HEK293 (cell line): ENCODE data around the gene GPBP1.
"Not testable (repeated sequence)": the region's sequence is repeated elsewhere in the genome, so short reads cannot be mapped to it uniquely, and the experiment has no call there.

ENCODE experiments used
- CTCF ChIA-PET: fragments of 350-600 bp; formaldehyde crosslinking; extraction: SDS; loops from one replicate; lab custom pipeline; 2021; ENCODE audit warnings: antibody characterized with exemption; lab: Yijun Ruan, JAX
- POLR2A ChIA-PET: fragments of 300-600 bp; formaldehyde crosslinking; extraction: SDS; loops from one replicate; lab custom pipeline; 2020; ENCODE audit warnings: antibody characterized with exemption, inconsistent platforms; lab: Yijun Ruan, JAX
- H3K27ac ChIP-seq: fragments of 200-500 bp; sonication (Bioruptor generic); 2 replicates; pipeline ENCODE4 v1.5.1; 2014; ENCODE audit warnings: low read depth, low read length, control low read depth, inconsistent platforms; ENCODE audit errors: extremely low read depth
- H3K36me3 ChIP-seq, 2 experiments: fragments of 200-500 bp in 1 of 2; sonication (Bioruptor generic) in 1 of 2; 1 replicate in 1 of 2; 2 replicates in 1 of 2; pipeline ENCODE4 v1.5.1; 2014 to 2017; ENCODE audit warnings: inconsistent platforms in 2 of 2, low read length in 2 of 2; ENCODE audit not compliant: control insufficient read depth in 2 of 2, insufficient read depth in 1 of 2
- H3K4me1 ChIP-seq: fragments of 200-500 bp; sonication (Bioruptor generic); 2 replicates; pipeline ENCODE4 v1.5.1; 2014; ENCODE audit warnings: mild to moderate bottlenecking, low read length, inconsistent platforms; ENCODE audit not compliant: control insufficient read depth, insufficient read depth
- H3K4me3 ChIP-seq: 2 replicates; pipeline ENCODE4 v1.5.1; 2011; ENCODE audit warnings: low read depth, mild to moderate bottlenecking, control low read depth, low read length, moderate library complexity
- H3K9me3 ChIP-seq: fragments of 200-500 bp; sonication (Bioruptor generic); 2 replicates; pipeline ENCODE4 v1.5.1; 2014; ENCODE audit warnings: low read depth, low read length, inconsistent platforms; ENCODE audit not compliant: control insufficient read depth, insufficient read depth
- ELK4 ChIP-seq: IDR thresholded peaks from 2 replicates; pipeline ENCODE4 v1.6.1; 2011; ENCODE audit warnings: mild to moderate bottlenecking, low read depth, low read length, borderline replicate concordance
- GLIS2 ChIP-seq: fragments of 450-650 bp; formaldehyde crosslinking; IDR thresholded peaks from 2 replicates; pipeline ENCODE4 v1.5.1; 2016; ENCODE audit warnings: missing biosample characterization, missing genetic modification characterization
- KLF9 ChIP-seq: fragments of 450-650 bp; formaldehyde crosslinking; IDR thresholded peaks from 2 replicates; pipeline ENCODE4 v1.5.1; 2016; ENCODE audit warnings: missing biosample characterization, missing genetic modification characterization, low read depth
- SCRT1 ChIP-seq: fragments of 450-650 bp; formaldehyde crosslinking; IDR thresholded peaks from 2 replicates; pipeline ENCODE4 v1.5.1; 2016; ENCODE audit warnings: missing biosample characterization, missing genetic modification characterization, borderline replicate concordance
- SP3 ChIP-seq: fragments of 450-650 bp; formaldehyde crosslinking; IDR thresholded peaks from 2 replicates; pipeline ENCODE4 v1.5.1; 2016; ENCODE audit warnings: missing biosample characterization, missing genetic modification characterization
- TCF7L2 ChIP-seq: IDR thresholded peaks from 2 replicates; pipeline ENCODE4 v1.6.1; 2011; ENCODE audit warnings: low read depth, mild to moderate bottlenecking, inconsistent platforms, low read length, moderate library complexity, borderline replicate concordance
- YY2 ChIP-seq: fragments of 450-650 bp; formaldehyde crosslinking; IDR thresholded peaks from 2 replicates; pipeline ENCODE4 v1.5.1; 2016; ENCODE audit warnings: missing biosample characterization, missing genetic modification characterization
- ZBTB17 ChIP-seq: fragments of 450-650 bp; formaldehyde crosslinking; IDR thresholded peaks from 2 replicates; pipeline ENCODE4 v1.5.1; 2016; ENCODE audit warnings: missing biosample characterization, missing genetic modification characterization
- ZBTB7A ChIP-seq: fragments of 450-650 bp; formaldehyde crosslinking; IDR thresholded peaks from 2 replicates; pipeline ENCODE4 v1.5.1; 2016; ENCODE audit warnings: low read depth, missing biosample characterization, missing genetic modification characterization
- ZEB2 ChIP-seq: fragments of 450-650 bp; formaldehyde crosslinking; IDR thresholded peaks from 2 replicates; pipeline ENCODE4 v1.5.1; 2016; ENCODE audit warnings: missing biosample characterization, missing genetic modification characterization
- ZFP3 ChIP-seq: fragments of 450-650 bp; formaldehyde crosslinking; IDR thresholded peaks from 2 replicates; pipeline ENCODE4 v1.5.1; 2016; ENCODE audit warnings: low read depth, missing biosample characterization, missing genetic modification characterization
- ZFP69B ChIP-seq: fragments of 450-650 bp; formaldehyde crosslinking; IDR thresholded peaks from 2 replicates; pipeline ENCODE4 v1.5.1; 2016; ENCODE audit warnings: missing biosample characterization, missing genetic modification characterization
- ZNF138 ChIP-seq: fragments of 450-650 bp; formaldehyde crosslinking; IDR thresholded peaks from 2 replicates; pipeline ENCODE4 v1.5.1; 2016; ENCODE audit warnings: missing biosample characterization, missing genetic modification characterization, borderline replicate concordance
- ZNF146 ChIP-seq: fragments of 450-650 bp; formaldehyde crosslinking; IDR thresholded peaks from 2 replicates; pipeline ENCODE4 v1.5.1; 2016; ENCODE audit warnings: missing biosample characterization, missing genetic modification characterization
- ZNF211 ChIP-seq: fragments of 450-650 bp; formaldehyde crosslinking; IDR thresholded peaks from 2 replicates; pipeline ENCODE4 v1.5.1; 2016; ENCODE audit warnings: low read depth, missing biosample characterization, missing genetic modification characterization
- ZNF280D ChIP-seq: fragments of 450-650 bp; formaldehyde crosslinking; IDR thresholded peaks from 2 replicates; pipeline ENCODE4 v1.5.1; 2016; ENCODE audit warnings: missing biosample characterization, missing genetic modification characterization
- ZNF292 ChIP-seq: fragments of 450-650 bp; formaldehyde crosslinking; IDR thresholded peaks from 2 replicates; pipeline ENCODE4 v1.5.1; 2016; ENCODE audit warnings: low read depth, missing biosample characterization, missing genetic modification characterization, borderline replicate concordance
- ZNF341 ChIP-seq: fragments of 450-650 bp; formaldehyde crosslinking; IDR thresholded peaks from 2 replicates; pipeline ENCODE4; 2016; ENCODE audit warnings: low read depth, missing biosample characterization, missing genetic modification characterization
- ZNF350 ChIP-seq: fragments of 450-650 bp; formaldehyde crosslinking; IDR thresholded peaks from 2 replicates; pipeline ENCODE4 v1.5.0; 2017; ENCODE audit warnings: missing biosample characterization, mild to moderate bottlenecking, missing genetic modification characterization
- ZNF473 ChIP-seq: fragments of 450-650 bp; formaldehyde crosslinking; IDR thresholded peaks from 2 replicates; pipeline ENCODE4 v1.5.1; 2017; ENCODE audit warnings: missing biosample characterization, missing genetic modification characterization
- ZNF521 ChIP-seq: fragments of 450-650 bp; formaldehyde crosslinking; IDR thresholded peaks from 2 replicates; pipeline ENCODE4 v1.5.1; 2017; ENCODE audit warnings: missing biosample characterization, mild to moderate bottlenecking, missing genetic modification characterization
- ZNF529 ChIP-seq: fragments of 450-650 bp; formaldehyde crosslinking; IDR thresholded peaks from 2 replicates; pipeline ENCODE4 v1.5.1; 2017; ENCODE audit warnings: missing genetic modification characterization, missing biosample characterization; ENCODE audit not compliant: insufficient replicate concordance
- ZNF580 ChIP-seq: fragments of 450-650 bp; formaldehyde crosslinking; IDR thresholded peaks from 2 replicates; pipeline ENCODE4 v1.5.1; 2016; ENCODE audit warnings: missing biosample characterization, missing genetic modification characterization
- ZNF621 ChIP-seq: fragments of 450-650 bp; formaldehyde crosslinking; IDR thresholded peaks from 2 replicates; pipeline ENCODE4 v1.5.1; 2017; ENCODE audit warnings: missing biosample characterization, missing genetic modification characterization
- ZNF639 ChIP-seq: fragments of 450-650 bp; formaldehyde crosslinking; IDR thresholded peaks from 2 replicates; pipeline ENCODE4 v1.5.1; 2016; ENCODE audit warnings: missing biosample characterization, missing genetic modification characterization
- ZSCAN16 ChIP-seq: fragments of 450-650 bp; formaldehyde crosslinking; IDR thresholded peaks from 2 replicates; pipeline ENCODE4 v1.5.1; 2016; ENCODE audit warnings: missing biosample characterization, missing genetic modification characterization

Gene GPBP1

GRCh38 chr5:57164124-57164523 lies 9.7 kb upstream of the GPBP1 start:
- TF ChIP-seq ELK4 (no peak), ZNF521 (tag by site-specific recombination) (no peak), TCF7L2 (no peak), GLIS2 (tag by site-specific recombination) (no peak), ZNF529 (no peak), ZNF350 (tag by site-specific recombination) (no peak), ZNF473 (tag by site-specific recombination) (no peak), ZNF639 (no peak), ZNF292 (no peak), ZSCAN16 (tag by site-specific recombination) (no peak), KLF9 (tag by site-specific recombination) (no peak), ZNF621 (tag by site-specific recombination) (no peak), ZEB2 (tag by site-specific recombination) (no peak)
- Histone ChIP-seq H3K9me3 (no peaks in the 10 kb centered on the region), H3K36me3 (no peaks in the 10 kb centered on the region; a peak in 1 of 3 replicates), H3K27ac (no peak overlapping the region), H3K4me1 (no peaks in the 10 kb centered on the region), H3K4me3 (no peak overlapping the region)
- ChIA-PET POLR2A (no interaction called here), CTCF (no interaction called here)

- H3K4me1 ChIP-seq, H3K9me3 ChIP-seq, POLR2A ChIA-PET, H3K36me3 ChIP-seq, CTCF ChIA-PET, H3K27ac ChIP-seq, H3K4me3 ChIP-seq: not testable (repeated sequence)
- peak; percentile 70; the same call in 1 of the 2 replicates for TF ChIP-seq ZNF580 (tag by site-specific recombination)
- peak; percentile 98 for TF ChIP-seq ZNF146 (tag by site-specific recombination)
- TF ChIP-seq ZNF280D (tag by site-specific recombination) = 0 out of 2 replicates have a peak, but pooled peaks have one; percentile 57
- TF ChIP-seq SCRT1 (tag by site-specific recombination) = 0 out of 2 replicates have a peak, but pooled peaks have one; percentile 4
Measured at GRCh38 chr5:57165171-57165570, 8.7 kb upstream of the GPBP1 start.

GRCh38 chr5:57166276-57166675 lies 7.6 kb upstream of the GPBP1 start:
- ChIA-PET POLR2A (no interaction called here), CTCF (no interaction called here)
- H3K4me1 ChIP-seq = no peaks in the 10 kb centered on the region

More at GRCh38 chr5:57166276-57166675, 7.6 kb upstream of the GPBP1 start:
- no peak overlapping the region for H3K4me3 ChIP-seq
- no peak for TF ChIP-seq ZFP3 (tag by site-specific recombination)
- no peak for TF ChIP-seq ZNF138
- no peak for TF ChIP-seq ZBTB17
- no peak for TF ChIP-seq TCF7L2
- TF ChIP-seq ZNF211 (tag by site-specific recombination) = no peak
- TF ChIP-seq ZFP69B (tag by site-specific recombination) = no peak
- no peak for TF ChIP-seq ZNF341
- TF ChIP-seq YY2 (tag by site-specific recombination) = no peak
- TF ChIP-seq ZBTB7A (tag by site-specific recombination) = no peak
- TF ChIP-seq SP3 = no peak
- H3K36me3 ChIP-seq = no peaks in the 10 kb centered on the region; a peak in 1 of 3 replicates
- no peaks in the 10 kb centered on the region for H3K9me3 ChIP-seq
- no peak overlapping the region for H3K27ac ChIP-seq
